ENCODE data around the gene FOXP1. TPM values are rescaled to one million over a fixed set of nuclear protein-coding genes. Genes with fewer than 3 reads are reported as not detected.

FOXP1 gene
- total and polyA plus RNA-seq, 2 of the 13 experiments (the other 11 are each of a cell fraction or from before 2014, with no cell fraction given): 40.4 to 59.0 TPM

- TF ChIP-seq, protein P1, sequence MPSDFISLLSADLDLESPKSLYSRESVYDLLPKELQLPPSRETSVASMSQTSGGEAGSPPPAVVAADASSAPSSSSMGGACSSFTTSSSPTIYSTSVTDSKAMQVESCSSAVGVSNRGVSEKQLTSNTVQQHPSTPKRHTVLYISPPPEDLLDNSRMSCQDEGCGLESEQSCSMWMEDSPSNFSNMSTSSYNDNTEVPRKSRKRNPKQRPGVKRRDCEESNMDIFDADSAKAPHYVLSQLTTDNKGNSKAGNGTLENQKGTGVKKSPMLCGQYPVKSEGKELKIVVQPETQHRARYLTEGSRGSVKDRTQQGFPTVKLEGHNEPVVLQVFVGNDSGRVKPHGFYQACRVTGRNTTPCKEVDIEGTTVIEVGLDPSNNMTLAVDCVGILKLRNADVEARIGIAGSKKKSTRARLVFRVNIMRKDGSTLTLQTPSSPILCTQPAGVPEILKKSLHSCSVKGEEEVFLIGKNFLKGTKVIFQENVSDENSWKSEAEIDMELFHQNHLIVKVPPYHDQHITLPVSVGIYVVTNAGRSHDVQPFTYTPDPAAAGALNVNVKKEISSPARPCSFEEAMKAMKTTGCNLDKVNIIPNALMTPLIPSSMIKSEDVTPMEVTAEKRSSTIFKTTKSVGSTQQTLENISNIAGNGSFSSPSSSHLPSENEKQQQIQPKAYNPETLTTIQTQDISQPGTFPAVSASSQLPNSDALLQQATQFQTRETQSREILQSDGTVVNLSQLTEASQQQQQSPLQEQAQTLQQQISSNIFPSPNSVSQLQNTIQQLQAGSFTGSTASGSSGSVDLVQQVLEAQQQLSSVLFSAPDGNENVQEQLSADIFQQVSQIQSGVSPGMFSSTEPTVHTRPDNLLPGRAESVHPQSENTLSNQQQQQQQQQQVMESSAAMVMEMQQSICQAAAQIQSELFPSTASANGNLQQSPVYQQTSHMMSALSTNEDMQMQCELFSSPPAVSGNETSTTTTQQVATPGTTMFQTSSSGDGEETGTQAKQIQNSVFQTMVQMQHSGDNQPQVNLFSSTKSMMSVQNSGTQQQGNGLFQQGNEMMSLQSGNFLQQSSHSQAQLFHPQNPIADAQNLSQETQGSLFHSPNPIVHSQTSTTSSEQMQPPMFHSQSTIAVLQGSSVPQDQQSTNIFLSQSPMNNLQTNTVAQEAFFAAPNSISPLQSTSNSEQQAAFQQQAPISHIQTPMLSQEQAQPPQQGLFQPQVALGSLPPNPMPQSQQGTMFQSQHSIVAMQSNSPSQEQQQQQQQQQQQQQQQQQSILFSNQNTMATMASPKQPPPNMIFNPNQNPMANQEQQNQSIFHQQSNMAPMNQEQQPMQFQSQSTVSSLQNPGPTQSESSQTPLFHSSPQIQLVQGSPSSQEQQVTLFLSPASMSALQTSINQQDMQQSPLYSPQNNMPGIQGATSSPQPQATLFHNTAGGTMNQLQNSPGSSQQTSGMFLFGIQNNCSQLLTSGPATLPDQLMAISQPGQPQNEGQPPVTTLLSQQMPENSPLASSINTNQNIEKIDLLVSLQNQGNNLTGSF (CRISPR knock-in tag; IDR thresholded peaks at IDR 0.05): no peak
- TF ChIP-seq HES4 (CRISPR knock-in tag; IDR thresholded peaks at IDR 0.05; ENCODE audit: borderline replicate concordance): no peak
- TF ChIP-seq CENPBD1 (CRISPR knock-in tag; IDR thresholded peaks at IDR 0.05; ENCODE audit: borderline replicate concordance, low read depth): no peak
- TF ChIP-seq THAP11 (CRISPR knock-in tag; IDR thresholded peaks at IDR 0.05): no peak
- TF ChIP-seq, protein P2, sequence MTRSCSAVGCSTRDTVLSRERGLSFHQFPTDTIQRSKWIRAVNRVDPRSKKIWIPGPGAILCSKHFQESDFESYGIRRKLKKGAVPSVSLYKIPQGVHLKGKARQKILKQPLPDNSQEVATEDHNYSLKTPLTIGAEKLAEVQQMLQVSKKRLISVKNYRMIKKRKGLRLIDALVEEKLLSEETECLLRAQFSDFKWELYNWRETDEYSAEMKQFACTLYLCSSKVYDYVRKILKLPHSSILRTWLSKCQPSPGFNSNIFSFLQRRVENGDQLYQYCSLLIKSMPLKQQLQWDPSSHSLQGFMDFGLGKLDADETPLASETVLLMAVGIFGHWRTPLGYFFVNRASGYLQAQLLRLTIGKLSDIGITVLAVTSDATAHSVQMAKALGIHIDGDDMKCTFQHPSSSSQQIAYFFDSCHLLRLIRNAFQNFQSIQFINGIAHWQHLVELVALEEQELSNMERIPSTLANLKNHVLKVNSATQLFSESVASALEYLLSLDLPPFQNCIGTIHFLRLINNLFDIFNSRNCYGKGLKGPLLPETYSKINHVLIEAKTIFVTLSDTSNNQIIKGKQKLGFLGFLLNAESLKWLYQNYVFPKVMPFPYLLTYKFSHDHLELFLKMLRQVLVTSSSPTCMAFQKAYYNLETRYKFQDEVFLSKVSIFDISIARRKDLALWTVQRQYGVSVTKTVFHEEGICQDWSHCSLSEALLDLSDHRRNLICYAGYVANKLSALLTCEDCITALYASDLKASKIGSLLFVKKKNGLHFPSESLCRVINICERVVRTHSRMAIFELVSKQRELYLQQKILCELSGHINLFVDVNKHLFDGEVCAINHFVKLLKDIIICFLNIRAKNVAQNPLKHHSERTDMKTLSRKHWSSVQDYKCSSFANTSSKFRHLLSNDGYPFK (CRISPR knock-in tag; IDR thresholded peaks at IDR 0.05; ENCODE audit: borderline replicate concordance): no peak
- TF ChIP-seq REXO4 (CRISPR knock-in tag; IDR thresholded peaks at IDR 0.05; ENCODE audit: borderline replicate concordance): no peak
- TF ChIP-seq, protein P3, sequence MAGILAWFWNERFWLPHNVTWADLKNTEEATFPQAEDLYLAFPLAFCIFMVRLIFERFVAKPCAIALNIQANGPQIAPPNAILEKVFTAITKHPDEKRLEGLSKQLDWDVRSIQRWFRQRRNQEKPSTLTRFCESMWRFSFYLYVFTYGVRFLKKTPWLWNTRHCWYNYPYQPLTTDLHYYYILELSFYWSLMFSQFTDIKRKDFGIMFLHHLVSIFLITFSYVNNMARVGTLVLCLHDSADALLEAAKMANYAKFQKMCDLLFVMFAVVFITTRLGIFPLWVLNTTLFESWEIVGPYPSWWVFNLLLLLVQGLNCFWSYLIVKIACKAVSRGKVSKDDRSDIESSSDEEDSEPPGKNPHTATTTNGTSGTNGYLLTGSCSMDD (CRISPR knock-in tag; IDR thresholded peaks at IDR 0.05): no peak
- no peak for TF ChIP-seq PAF1 (CRISPR knock-in tag; IDR thresholded peaks at IDR 0.05)
- TF ChIP-seq MIXL1 (CRISPR knock-in tag; IDR thresholded peaks at IDR 0.05): no peak
- TF ChIP-seq SRF (IDR thresholded peaks at IDR 0.05; ENCODE audit: low read depth, low read length): no peak
Measured at GRCh38 chr3:71025010-71025409, 558.5 kb downstream of the FOXP1 start (continued).
